CD4-positive, alpha-beta T cell treated with Interferon gamma for 1 hour (primary cell): ENCODE results near the gene SULT1C4.
"Not testable (repeated sequence)": the region's sequence is repeated elsewhere in the genome, so short reads cannot be mapped to it uniquely, and the experiment has no call there.

ENCODE experiments used
- DNase-seq: peaks from one replicate; pipeline ENCODE4 v3.0.0-alpha.2; 2020

Gene SULT1C4

GRCh38 chr2:108414256-108414876 lies 36.6 kb downstream of the SULT1C4 start:
- DNase-seq = no peak

- DNase-seq = no peak
Observed at GRCh38 chr2:108414945-108415344, 37.2 kb downstream of the SULT1C4 start.

- DNase-seq = no peak
Observed at GRCh38 chr2:108417254-108417653, 39.5 kb downstream of the SULT1C4 start.

GRCh38 chr2:108418416-108418815 lies 40.7 kb downstream of the SULT1C4 start:
- DNase-seq = no peak

- no peak for DNase-seq
Observed at GRCh38 chr2:108423067-108423466, 45.3 kb downstream of the SULT1C4 start.

GRCh38 chr2:108423502-108424251 lies 45.9 kb downstream of the SULT1C4 start:
- DNase-seq = no peak

- DNase-seq = no peak
Observed at GRCh38 chr2:108428286-108429009, 50.7 kb downstream of the SULT1C4 start.

GRCh38 chr2:108435578-108435977 lies 57.8 kb downstream of the SULT1C4 start:
- not testable (repeated sequence) for DNase-seq

GRCh38 chr2:108436976-108437375 lies 59.2 kb downstream of the SULT1C4 start:
- DNase-seq = no peak
